Stimulated activated CD4-positive, alpha-beta T cell treated with anti-CD3 and anti-CD28 coated beads, Interleukin-15, amount 100 ng/mL, for 24 hours (primary cell): ENCODE data around the gene ZNF594.
"Not testable (repeated sequence)": the region's sequence is repeated elsewhere in the genome, so short reads cannot be mapped to it uniquely, and the experiment has no call there.

Experiments used
- DNase-seq: peaks from one replicate; pipeline ENCODE4 v3.0.0-alpha.2; 2020

ZNF594 gene

GRCh38 chr17:5135726-5136579 lies 55.7 kb downstream of the ZNF594 start:
- no peak for DNase-seq

GRCh38 chr17:5135131-5135712 lies 56.4 kb downstream of the ZNF594 start:
- not testable (repeated sequence) for DNase-seq

GRCh38 chr17:5134571-5134970 lies 57.1 kb downstream of the ZNF594 start:
- not testable (repeated sequence) for DNase-seq

- not testable (repeated sequence) for DNase-seq
These were observed 57.7 kb downstream of the ZNF594 start for GRCh38 chr17:5133961-5134360.

GRCh38 chr17:5133311-5133710 lies 58.4 kb downstream of the ZNF594 start:
- no peak for DNase-seq

GRCh38 chr17:5132503-5133225 lies 59.0 kb downstream of the ZNF594 start:
- not testable (repeated sequence) for DNase-seq

GRCh38 chr17:5131799-5132502 lies 59.7 kb downstream of the ZNF594 start:
- not testable (repeated sequence) for DNase-seq

- no peak for DNase-seq
These were observed 60.4 kb downstream of the ZNF594 start for GRCh38 chr17:5131146-5131715.

- not testable (repeated sequence) for DNase-seq
These were observed 61.0 kb downstream of the ZNF594 start for GRCh38 chr17:5130687-5131086.

GRCh38 chr17:5130261-5130660 lies 61.4 kb downstream of the ZNF594 start:
- DNase-seq: not testable (repeated sequence)

- DNase-seq: not testable (repeated sequence)
These were observed 61.9 kb downstream of the ZNF594 start for GRCh38 chr17:5129770-5130169.
